ENCODE data around the gene CENPO.

- no peak for TF ChIP-seq TAF1 (IDR thresholded peaks at IDR 0.05; ENCODE audit: borderline replicate concordance, insufficient read depth, low read length)
- no peak for TF ChIP-seq POLR2AphosphoS5 (IDR thresholded peaks at IDR 0.05; ENCODE audit: low read depth, low read length)
- TF ChIP-seq REST (IDR thresholded peaks at IDR 0.05; ENCODE audit: insufficient read depth in 1 of 2, low read depth in 2 of 2, low read length in 2 of 2) = no peak
- TF ChIP-seq FOXP2 (optimal IDR thresholded peaks at IDR 0.05; ENCODE audit: borderline replicate concordance, extremely low read depth, extremely low read length, insufficient read depth) = no peak
Observed at GRCh38 chr2:24774373-24774772, 18.9 kb upstream of the CENPO start.
